Subcutaneous abdominal adipose tissue (tissue), 5 donors: ENCODE measurements around the gene ADIG.
"Not testable (repeated sequence)": the region's sequence is repeated elsewhere in the genome, so short reads cannot be mapped to it uniquely, and the experiment has no call there.

Source experiments
- H3K27ac ChIP-seq: one replicate; pipeline ENCODE4 v1.7.0; 2013; ENCODE audit warnings: low read depth, mild to moderate bottlenecking, inconsistent platforms, low read length, moderate library complexity
- H3K27me3 ChIP-seq, 5 donors: one replicate each; pipeline ENCODE4 v1.7.0; 2013; ENCODE audit warnings: low read length in 5 of 5, inconsistent platforms in 1 of 5; ENCODE audit not compliant: control insufficient read depth in 5 of 5, insufficient read depth in 4 of 5
- H3K36me3 ChIP-seq, 5 donors: one replicate each; pipeline ENCODE4 v1.7.0; 2013; ENCODE audit warnings: low read length in 5 of 5; ENCODE audit not compliant: control insufficient read depth in 5 of 5, insufficient read depth in 5 of 5
- H3K4me1 ChIP-seq, 5 donors: one replicate each; pipeline ENCODE4 v1.7.0; 2013; ENCODE audit warnings: low read length in 5 of 5, mild to moderate bottlenecking in 3 of 5, moderate library complexity in 1 of 5; ENCODE audit not compliant: control insufficient read depth in 5 of 5, insufficient read depth in 5 of 5
- H3K4me3 ChIP-seq, 5 donors: one replicate each; pipeline ENCODE4 v1.7.0; 2013; ENCODE audit warnings: low read length in 5 of 5, low read depth in 1 of 5
- H3K9ac ChIP-seq, 5 donors: one replicate each; pipeline ENCODE4 v1.7.0; 2013; ENCODE audit warnings: low read length in 5 of 5, mild to moderate bottlenecking in 4 of 5, moderate library complexity in 3 of 5
- H3K9me3 ChIP-seq, 5 donors: one replicate each; pipeline ENCODE4 v1.7.0; 2013; ENCODE audit warnings: low read length in 5 of 5; ENCODE audit not compliant: control insufficient read depth in 5 of 5
- donor health status: healthy.
- donor health status: healthy.
- donor health status: healthy.
- donor health status: healthy.
- donor health status: healthy.

ADIG gene

DNA sequence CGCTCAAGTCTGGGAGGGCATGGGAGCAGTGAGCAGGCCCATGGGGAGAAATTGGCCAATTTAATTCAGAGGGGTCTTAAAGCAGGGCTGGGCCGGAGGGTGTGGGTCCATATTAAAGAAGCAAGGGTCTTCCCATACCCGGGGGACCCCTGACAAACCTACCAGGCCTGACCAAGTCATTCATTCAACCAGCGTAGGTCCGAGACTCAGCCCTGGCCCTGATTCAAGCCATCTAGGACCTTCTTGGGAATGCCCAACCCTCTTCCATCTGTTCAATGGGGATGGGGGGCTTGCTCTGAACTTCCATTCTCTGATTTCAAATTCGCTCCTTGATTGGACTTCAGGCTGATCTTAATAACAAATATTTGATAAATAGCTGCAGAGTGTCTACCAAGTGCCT lies 7.3 kb downstream of the ADIG start:
- Histone ChIP-seq H3K9ac (no peak overlapping the region), H3K27me3 (peaks cover 11 to 31% (median 21%) of the 10 kb centered on the region in 5 donors), H3K36me3 (no peaks in the 10 kb centered on the region), H3K4me3 (no peak overlapping the region), H3K9me3 (no peaks in the 10 kb centered on the region), H3K4me1 (no peaks in the 10 kb centered on the region), H3K27ac (no peak overlapping the region)

DNA sequence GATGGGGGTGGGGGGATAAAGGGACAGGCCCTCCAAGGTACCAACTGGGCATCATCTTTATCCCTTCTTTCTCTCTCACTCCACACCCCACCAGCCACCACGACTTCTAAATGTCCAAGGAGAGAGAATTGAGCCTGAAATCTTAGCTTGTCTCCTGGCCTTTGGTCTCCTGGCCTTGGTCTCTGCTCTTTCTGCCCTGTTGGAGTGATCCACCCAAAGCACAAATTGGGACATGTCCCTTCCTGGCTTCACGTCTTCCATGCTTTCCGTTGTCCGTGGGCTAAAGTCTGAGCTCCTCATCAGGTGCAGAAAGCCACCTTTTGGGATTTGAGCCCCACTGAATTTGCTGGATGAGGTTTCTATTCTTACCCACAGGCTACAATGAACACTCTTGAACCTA lies 8.4 kb downstream of the ADIG start:
- Histone ChIP-seq H3K27ac (no peak overlapping the region), H3K36me3 (no peaks in the 10 kb centered on the region), H3K9ac (no peak overlapping the region), H3K4me3 (no peak overlapping the region), H3K4me1 (no peaks in the 10 kb centered on the region), H3K27me3 (peaks cover 11 to 27% (median 17%) of the 10 kb centered on the region in 5 donors), H3K9me3 (no peaks in the 10 kb centered on the region)

DNA sequence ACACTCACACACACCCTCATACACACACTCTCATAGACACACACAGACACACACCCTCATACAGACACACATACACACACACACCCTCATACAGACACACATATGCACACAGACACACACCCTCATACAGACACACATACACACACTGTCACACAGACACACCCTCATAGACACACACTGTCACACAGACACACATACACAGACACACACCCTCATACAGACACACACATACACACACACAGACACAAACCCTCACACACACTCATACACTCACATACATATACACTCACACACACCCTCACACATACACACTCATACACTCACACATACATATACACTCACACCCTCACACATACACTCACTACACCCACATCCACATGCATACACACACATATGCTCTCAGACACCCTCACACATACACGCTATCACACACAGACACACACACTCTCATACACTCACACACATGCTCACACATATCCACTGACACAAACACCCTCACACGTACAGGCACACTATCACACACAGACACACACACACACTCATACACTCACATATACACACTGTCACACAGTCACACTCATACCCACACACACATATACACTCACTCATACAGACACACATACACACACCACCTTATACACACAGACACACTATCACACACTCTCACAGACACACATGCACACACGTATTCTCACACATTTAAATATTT lies 9.1 kb downstream of the ADIG start:
- Histone ChIP-seq H3K36me3 (no peaks in the 10 kb centered on the region), H3K9me3 (no peaks in the 10 kb centered on the region), H3K27me3 (peaks cover 11 to 25% (median 17%) of the 10 kb centered on the region in 5 donors), H3K4me3 (no peak overlapping the region), H3K27ac (no peak overlapping the region), H3K4me1 (no peaks in the 10 kb centered on the region), H3K9ac (no peak overlapping the region)

DNA sequence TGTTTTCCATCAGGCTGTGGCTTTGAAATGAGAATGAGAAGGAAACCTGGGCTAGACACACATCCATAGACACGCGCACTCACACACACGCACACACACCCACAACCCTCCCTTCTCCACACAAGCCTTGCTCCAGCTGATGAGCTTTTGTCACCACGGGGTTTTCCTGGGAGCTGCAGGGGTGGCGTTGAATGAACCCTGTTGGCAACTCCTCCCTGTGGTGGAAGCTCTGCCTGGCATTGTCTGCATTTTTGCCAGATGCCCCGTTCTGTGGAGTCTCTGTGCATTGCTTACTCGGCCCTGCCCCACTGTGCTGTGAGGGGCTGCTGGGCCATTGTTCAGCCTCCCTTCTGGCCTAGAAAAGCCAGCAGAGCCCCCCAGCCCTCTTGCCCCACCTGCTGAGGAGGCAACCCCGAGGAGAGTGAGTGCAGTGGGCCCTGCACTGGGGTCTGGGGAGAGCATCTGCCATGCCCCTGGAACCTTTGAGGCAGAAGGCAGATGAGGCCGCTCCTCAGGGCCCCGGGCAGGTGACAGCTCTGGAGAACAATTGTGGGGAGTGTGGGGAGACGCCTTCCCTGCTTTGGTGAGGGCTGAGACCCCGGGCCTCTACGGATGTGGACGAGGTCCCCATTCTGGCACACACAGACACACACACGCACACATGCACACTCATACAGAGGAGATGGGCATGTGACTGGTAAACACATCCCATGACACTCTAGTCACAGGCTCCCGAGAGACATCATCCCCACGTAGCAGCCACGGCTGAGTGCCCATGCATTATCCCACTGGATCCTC lies 9.9 kb downstream of the ADIG start:
- Histone ChIP-seq H3K36me3 (no peaks in the 10 kb centered on the region), H3K9ac (no peak overlapping the region), H3K27me3 (peaks cover 6 to 20% (median 17%) of the 10 kb centered on the region in 5 donors), H3K4me3 (no peak overlapping the region), H3K4me1 (no peaks in the 10 kb centered on the region), H3K27ac (no peak overlapping the region), H3K9me3 (no peaks in the 10 kb centered on the region)

DNA sequence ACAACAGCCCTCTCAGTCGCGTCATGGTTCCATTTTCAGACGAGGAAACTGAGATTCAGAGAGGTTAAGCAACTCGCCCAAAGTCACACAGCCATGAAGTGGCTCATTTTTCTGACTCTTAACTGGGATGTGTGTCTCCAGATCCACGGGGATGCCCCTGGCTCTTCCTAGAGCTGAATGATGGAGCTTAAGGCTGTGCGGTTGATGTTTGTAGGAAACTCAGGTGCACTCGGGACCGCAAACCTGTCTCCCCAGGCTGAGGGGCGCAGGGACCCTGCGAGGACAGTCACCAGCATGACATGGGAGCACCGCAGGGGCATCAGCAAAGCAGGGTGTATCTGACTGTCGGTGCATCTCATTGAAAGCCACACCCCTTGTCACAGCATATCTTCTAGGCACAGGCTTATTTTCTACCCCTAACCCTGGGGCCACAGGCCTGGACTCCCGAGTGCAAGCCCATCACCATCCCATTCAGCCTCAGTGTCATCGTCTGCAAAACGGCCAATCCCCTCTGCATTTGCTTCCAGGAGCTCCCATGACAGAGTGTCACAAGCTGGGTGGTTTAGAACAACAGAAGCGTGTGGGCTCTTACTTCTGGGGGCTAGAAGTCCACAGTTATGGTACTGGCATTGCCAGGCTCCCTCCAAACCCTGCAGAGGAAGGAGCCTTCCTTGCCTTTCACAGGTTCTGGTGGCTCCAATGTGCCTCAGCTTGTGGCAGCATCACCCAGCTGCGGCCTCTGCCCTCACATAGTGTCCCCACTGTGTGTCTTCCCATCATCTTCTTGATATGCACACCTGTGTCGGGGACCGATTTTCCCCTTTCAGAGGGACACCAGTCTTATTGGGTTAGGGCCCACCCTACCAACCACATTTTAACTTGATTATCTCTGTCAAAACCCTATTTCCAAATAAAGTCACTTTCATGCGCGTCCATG lies 10.7 kb downstream of the ADIG start:
- H3K36me3 ChIP-seq = no peaks in the 10 kb centered on the region
- H3K27me3 ChIP-seq = peaks cover 5 to 17% (median 14%) of the 10 kb centered on the region in 5 donors
- no peaks in the 10 kb centered on the region for H3K4me1 ChIP-seq
- H3K27ac ChIP-seq = no peak overlapping the region
- H3K9ac ChIP-seq = no peak overlapping the region
- no peak overlapping the region for H3K4me3 ChIP-seq
- H3K9me3 ChIP-seq = no peaks in the 10 kb centered on the region

DNA sequence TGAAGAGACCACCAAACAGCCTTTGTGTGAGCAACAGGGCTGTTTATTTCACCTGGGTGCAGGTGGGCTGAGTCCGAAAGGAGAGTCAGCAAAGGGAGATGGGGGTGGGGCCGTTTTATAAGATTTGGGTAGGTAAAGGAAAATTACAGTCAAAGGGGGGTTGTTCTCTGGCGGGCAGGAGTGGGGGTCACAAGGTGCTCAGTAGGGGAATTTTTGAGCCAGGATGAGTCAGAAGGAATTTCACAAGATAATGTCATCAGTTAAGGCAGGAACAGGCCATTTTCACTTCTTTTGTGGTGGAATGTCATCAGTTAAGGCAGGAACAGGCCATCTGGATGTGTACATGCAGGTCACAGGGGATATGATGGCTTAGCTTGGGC lies 11.4 kb downstream of the ADIG start:
- H3K27ac ChIP-seq, H3K9me3 ChIP-seq, H3K4me1 ChIP-seq, H3K36me3 ChIP-seq, H3K4me3 ChIP-seq, H3K9ac ChIP-seq: not testable (repeated sequence)
- peaks cover 5 to 17% (median 14%) of the 10 kb centered on the region in 5 donors for H3K27me3 ChIP-seq

DNA sequence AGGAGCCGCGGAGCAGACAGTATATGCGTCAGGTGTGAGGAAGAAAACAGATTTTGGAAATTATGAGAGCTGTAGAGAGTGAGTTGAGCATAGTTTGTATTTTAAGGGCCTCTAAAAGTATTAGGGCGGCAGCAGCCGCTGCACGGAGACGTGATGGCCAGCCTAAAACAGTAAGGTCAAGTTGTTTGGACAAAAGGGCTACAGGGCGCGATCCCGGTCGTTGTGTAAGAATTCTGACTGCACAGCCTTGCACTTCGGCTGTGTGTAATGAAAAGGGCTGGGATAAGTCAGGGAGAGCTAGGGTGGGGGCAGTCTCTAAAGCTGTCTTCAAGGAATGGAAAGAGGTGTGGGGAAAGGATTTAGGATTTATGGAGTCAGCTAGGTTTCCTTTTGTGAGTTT lies 13.3 kb downstream of the ADIG start:
- not testable (repeated sequence) for H3K27ac ChIP-seq

DNA sequence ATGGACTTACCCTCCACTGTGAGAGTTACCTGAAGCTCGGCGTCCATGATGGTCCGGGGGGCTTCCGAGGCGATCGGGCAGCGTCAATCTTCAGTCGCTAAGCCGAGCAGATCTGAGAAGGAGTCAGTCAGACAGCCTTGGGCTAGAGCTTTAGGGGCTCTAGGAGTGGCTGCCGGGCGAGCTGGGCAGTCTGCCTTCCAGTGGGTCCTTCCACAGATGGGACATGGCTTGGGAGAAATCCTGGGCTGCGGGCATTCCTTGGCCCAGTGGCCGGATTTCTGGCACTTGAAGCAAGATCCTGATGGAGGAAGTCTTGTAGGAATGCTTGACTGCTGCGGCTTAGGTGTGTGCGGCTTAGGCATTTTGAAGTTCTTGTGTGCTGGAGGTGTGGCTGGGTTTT lies 14.9 kb downstream of the ADIG start:
- H3K36me3 ChIP-seq, H3K9ac ChIP-seq, H3K27ac ChIP-seq, H3K9me3 ChIP-seq, H3K4me1 ChIP-seq, H3K4me3 ChIP-seq: not testable (repeated sequence)
- peaks cover 11 to 24% (median 20%) of the 10 kb centered on the region in 5 donors for H3K27me3 ChIP-seq

More for the DNA sequence above, 13.3 kb downstream of the ADIG start:
- not testable (repeated sequence) for H3K36me3 ChIP-seq, H3K9ac ChIP-seq, H3K4me3 ChIP-seq, H3K4me1 ChIP-seq, H3K9me3 ChIP-seq
- H3K27me3 ChIP-seq = peaks cover 5 to 17% (median 16%) of the 10 kb centered on the region in 5 donors

DNA sequence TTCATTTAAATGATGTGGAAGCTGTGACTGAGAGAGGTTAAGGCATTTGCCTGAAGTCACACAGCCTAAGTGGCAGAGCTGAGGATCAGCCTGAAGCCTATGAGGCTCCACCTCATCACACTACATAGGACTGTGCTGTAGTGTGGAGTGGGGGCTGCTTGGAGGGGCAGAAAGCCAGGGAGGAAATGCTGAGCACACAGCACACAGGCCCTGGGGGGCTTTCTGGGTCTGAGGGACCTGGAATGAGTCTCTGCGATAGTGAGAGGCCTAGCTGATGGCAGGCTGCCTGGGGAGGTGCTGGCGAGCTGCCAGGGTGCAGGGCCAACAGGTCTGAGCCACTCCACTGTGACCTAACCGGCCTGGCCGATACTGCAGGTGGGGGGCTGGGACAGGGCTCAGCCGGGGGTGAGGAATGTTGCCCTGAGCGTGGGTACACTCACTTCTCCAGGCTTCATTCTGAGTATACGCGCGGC lies 18.4 kb downstream of the ADIG start:
- Histone ChIP-seq H3K4me3 (no peak overlapping the region), H3K4me1 (peaks cover 0 to 7% (median 0%) of the 10 kb centered on the region in 5 donors), H3K9ac (no peak overlapping the region), H3K27ac (no peak overlapping the region), H3K9me3 (no peaks in the 10 kb centered on the region), H3K36me3 (no peaks in the 10 kb centered on the region), H3K27me3 (peaks cover 26 to 40% (median 32%) of the 10 kb centered on the region in 5 donors)
